HG03064 (cell line): ENCODE data around the gene KCND1.
"Not testable (repeated sequence)": the region's sequence is repeated elsewhere in the genome, so short reads cannot be mapped to it uniquely, and the experiment has no call there.

Source experiments
- ATAC-seq: cut with Tn5 transposase; IDR thresholded peaks from one replicate; pipeline ENCODE4 v1.9.1; 2021; ENCODE audit warnings: low read depth; ENCODE audit not compliant: unreplicated experiment

Gene KCND1

DNA sequence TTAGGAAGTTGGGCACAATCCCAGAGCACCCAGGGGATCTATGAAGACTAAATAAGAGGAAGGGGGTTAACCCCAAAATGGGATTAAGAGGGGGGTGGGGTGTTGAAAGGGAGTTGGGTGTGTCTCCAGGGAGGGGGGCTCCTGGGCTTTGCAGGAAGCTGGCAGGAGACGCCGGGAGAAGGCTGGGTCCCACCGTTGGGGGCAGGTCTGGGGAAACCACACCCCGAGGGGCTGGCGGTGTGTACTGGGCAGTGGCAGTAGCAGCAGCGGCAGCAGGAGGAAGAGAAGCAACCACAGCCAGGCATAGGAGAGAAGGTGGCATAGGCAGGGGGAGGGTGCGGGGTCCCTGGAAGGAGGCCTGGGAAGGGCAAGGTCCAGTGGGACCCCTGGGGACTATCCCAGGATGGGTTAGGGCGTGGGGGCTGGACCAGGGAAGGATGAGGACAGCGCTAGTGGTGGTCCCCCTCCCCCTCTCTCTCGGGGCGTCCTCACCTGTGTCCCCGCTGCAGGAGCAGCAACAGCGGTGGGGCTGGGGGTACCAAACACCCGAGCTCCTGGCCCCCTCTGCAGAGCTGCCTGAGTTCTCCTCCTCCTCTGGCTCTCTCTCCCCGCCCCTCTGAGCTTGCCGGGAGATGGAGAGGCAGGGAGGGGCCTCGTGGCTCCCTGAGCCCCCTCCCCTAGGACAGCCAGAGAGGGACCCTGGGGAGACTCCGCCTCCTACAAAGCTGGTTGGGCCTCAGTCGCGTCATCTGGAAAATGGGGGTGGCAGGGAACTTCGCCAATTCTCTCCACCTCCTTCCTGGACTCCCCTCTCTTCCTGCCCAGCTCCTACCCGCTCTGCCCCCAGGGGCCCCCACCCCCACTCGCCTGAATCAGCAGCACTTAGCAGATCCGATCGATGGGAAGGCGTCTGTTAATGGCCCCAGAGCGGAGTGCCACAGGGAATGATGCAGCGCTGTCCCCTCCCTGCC, at the start of gene KCND1:
TSS of gene KCND1 (minus strand) at position 596 of the 971 bp plus-strand sequence. CDS start 1,573 bp downstream, outside the sequence.
- ATAC-seq, result no peak

DNA sequence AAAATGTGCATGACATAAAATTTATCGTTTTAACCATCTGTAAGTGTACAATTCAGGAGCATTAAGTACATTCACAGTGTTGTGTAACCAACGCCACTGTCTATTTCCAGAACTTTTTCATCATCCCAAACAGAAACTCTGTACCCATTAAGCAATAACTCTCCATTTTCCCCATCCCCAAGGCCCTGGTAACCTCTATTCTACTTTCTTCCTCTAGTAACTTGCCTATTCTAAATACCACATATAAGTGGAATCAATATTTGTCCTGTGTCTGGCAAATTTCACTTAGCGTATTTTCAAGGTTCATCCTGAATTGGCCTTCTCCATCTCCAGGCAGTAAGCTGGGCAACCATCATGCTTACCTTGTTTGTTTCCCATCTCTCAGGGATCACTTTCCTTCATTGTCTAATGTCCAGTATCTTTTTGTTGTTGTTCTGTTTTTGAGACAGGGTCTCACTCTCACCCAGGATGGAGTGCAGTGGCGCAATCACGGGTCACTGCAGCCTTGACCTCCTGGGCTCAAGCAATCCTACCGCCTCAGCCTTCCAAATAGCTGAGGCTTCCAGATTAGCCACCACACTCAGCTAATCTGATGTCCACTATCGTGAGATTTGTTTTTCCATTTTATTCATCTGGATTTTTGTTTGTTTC, 48.1 kb upstream of the KCND1 start:
- no peak for ATAC-seq

GRCh38 chrX:49019050-49019449, 47.4 kb upstream of the KCND1 start:
- ATAC-seq, result no peak

- no peak for ATAC-seq
Observed at GRCh38 chrX:49003696-49004095, 32.1 kb upstream of the KCND1 start.

- peak; percentile 70 for ATAC-seq
Observed at GRCh38 chrX:49002091-49002935, 30.7 kb upstream of the KCND1 start, which contains the start of gene GRIPAP1. Gene GRIPAP1, minus strand, starts transcription at chrX:49002264. Its CDS starts 35 bp downstream, at chrX:49002229.

GRCh38 chrX:49001521-49002090, 30.0 kb upstream of the KCND1 start:
- peak; percentile 25 for ATAC-seq

- no peak for ATAC-seq
Observed at GRCh38 chrX:49000636-49001035, 29.0 kb upstream of the KCND1 start.

DNA sequence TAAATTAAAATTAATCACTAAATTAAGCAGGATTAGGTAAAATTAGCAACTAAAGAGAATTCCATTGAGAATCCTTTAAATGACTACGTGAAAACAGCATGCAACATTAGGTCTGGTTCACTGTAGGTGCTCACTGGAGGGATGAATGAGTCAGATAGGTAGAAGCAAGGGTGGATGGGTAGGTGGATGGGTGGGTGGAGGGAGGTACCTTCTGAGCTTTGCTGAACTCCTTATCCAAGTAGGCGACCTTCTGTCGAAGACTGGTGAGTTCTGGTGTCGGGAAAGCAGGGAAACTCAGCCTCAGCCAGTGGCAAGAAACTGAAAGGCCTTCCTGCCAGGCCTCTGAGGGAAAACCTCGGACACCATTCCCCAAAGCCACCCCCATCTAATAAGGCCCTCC, 27.4 kb upstream of the KCND1 start:
- ATAC-seq, result no peak

DNA sequence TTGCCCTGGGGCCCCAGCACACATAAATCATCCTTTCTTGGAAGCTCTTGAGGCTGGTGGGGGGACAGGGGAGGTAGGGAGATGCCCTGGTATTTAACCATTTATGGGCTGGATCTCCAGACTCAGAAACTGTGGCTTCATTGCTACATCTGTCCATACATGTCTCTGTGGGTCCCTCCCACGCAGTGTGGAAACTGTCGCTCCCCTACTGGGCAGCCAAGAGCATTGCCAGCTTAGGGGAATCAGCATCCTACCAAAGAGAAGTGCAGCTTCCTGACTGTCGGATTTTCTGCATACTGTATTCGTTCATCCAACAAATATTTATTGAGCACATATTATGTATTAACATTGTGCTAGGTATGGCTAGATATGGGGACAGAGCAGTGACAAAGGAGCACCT, 26.7 kb upstream of the KCND1 start:
- ATAC-seq, result no peak

GRCh38 chrX:48997865-48998264, 26.2 kb upstream of the KCND1 start:
- ATAC-seq, result no peak

- no peak for ATAC-seq
Observed at GRCh38 chrX:48997455-48997854, 25.8 kb upstream of the KCND1 start.

DNA sequence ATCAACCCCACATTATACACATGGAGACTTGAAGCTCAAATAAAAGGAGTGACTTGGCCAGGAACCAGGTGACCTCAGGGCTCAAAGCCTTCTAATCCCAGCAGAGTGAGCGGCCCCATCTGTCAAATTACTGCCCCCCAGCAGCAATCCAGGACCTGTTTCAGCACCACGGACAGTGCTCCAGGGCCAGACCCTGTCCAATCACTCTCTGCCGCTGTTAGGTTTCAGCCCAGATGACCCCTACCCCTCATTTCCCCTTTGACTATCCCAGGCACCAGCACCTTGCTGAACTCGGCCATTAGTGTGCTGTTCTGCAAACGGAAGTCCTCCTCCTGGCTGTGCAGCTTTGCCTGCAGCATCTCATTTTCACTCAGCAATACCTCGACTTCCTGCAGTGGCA, 25.3 kb upstream of the KCND1 start:
- no peak for ATAC-seq

- no peak for ATAC-seq
Observed at GRCh38 chrX:48992341-48992740, 20.7 kb upstream of the KCND1 start.

GRCh38 chrX:48989483-48989882, 17.8 kb upstream of the KCND1 start:
- no peak for ATAC-seq

DNA sequence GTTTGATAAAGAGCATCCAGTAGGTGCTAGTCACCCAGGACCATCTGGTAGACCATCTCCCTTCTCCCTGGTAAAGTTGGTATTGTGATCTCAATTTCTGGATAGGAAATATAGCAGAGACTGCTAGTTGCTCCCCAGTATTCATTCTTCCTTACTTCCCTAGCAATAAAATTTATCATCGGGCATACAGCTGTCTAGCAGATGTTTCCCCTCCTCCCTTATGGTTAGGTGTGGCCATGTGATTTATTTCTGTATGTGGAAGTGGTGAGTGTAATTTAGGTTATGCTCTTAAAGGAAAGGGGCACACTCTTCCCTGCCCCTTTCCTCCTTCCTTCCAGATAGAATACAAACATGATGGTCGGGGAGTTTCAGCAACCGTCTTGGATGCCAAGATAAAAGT, 12.3 kb upstream of the KCND1 start:
- no peak for ATAC-seq

GRCh38 chrX:48983081-48983480, 11.4 kb upstream of the KCND1 start:
- no peak for ATAC-seq

DNA sequence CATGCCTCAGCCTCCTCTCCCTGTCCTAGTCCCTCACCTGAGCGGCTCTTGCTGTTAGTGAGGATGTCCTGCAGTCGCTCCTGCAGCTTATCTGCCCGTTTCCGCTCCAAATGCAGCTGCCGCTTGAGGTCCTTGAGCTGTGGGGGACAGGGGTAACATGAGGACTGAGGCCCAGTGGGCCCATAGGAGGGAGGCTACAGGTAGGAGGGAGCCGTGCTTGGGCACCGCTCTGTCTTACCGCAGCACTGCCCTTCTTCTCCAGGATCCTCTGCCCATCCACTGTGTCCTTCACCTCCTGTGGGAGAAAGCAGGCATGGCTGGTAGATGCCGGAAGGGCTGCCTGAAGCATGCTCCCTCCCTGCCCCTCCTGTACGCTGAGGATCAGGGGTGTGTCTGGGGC, 9.5 kb upstream of the KCND1 start:
- ATAC-seq, result no peak

DNA sequence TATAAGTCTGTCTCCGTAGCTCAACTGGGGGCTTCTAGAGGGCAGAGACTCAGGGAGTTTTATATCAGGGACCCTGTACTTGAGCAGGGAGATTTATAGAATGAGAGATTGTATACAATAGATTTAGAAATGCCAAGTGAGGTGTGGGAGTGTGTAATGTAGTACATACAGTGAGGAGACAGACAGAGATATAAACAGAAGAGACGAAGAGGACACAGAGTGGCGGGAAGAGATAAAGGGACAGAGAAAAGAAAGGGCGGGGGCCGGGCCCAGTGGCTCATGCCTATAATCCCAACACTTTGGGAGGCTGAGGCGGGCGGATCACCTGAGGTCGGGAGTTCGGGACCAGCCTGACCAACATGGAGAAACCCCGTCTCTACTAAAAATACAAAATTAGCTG, 8.7 kb upstream of the KCND1 start:
- not testable (repeated sequence) for ATAC-seq

GRCh38 chrX:48978226-48978625, 6.6 kb upstream of the KCND1 start:
- ATAC-seq, result no peak

GRCh38 chrX:48976086-48976485, 4.4 kb upstream of the KCND1 start:
- ATAC-seq, result no peak
